NB4 (cell line): Measurements from ENCODE around the gene EVI5.

Experiments
- CTCF ChIP-seq: IDR thresholded peaks from one replicate; pipeline ENCODE4 v1.5.1; 2012; ENCODE audit warnings: low read depth, low read length
- MYC ChIP-seq: IDR thresholded peaks from 2 replicates; pipeline ENCODE4 v1.6.1; 2011; ENCODE audit warnings: low read depth, low read length
- POLR2A ChIP-seq: IDR thresholded peaks from 2 replicates; pipeline ENCODE4 v1.6.1; 2011; ENCODE audit warnings: mild to moderate bottlenecking; ENCODE audit not compliant: insufficient read length; ENCODE audit errors: extremely low read depth
- TF ChIP-seq, protein P1 (sequence below): IDR thresholded peaks from 2 replicates; pipeline ENCODE4 v1.6.1; 2011; ENCODE audit warnings: low read depth, low read length

DNA sequence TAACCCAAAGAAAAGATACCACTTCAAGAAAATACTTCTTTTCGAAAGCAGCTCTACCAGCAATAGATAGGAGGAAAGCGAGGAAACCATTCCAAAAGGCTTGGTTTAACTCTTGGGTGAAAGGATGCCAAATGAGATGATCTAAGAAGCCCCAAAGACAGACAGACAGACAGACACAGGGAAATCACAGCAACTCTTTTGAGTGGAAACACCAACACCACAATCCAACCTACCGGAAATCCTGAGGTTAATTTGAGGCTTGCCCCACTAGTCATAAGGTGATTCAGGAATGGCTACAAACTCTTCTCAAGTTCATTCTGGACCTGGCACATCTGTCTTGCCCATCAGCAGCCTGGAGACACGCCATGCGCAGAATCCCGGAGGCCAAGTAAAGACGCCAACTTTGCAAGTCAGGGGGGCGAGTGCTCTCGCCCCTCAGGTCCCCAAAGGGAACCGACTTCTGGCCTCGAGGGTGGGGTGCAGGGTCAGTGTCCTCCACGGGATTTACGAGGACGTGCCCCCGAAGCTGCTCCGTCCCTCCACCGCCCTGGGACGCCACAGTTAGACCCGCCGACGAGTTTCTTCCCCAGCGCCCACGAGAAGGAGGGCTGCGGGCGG lies 778 bp downstream of the EVI5 start:
- no peak for TF ChIP-seq CTCF
- TF ChIP-seq MYC, result no peak
- no peak for TF ChIP-seq POLR2A
- TF ChIP-seq, protein P1, sequence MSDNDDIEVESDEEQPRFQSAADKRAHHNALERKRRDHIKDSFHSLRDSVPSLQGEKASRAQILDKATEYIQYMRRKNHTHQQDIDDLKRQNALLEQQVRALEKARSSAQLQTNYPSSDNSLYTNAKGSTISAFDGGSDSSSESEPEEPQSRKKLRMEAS, result no peak
